ENCODE results near the gene AAR2. TPM values are rescaled to one million over a fixed set of nuclear protein-coding genes. Genes with fewer than 3 reads are reported as not detected.

The AAR2 gene
- total RNA-seq, 1 experiment from 2014 or later, result 26.1 TPM

DNA sequence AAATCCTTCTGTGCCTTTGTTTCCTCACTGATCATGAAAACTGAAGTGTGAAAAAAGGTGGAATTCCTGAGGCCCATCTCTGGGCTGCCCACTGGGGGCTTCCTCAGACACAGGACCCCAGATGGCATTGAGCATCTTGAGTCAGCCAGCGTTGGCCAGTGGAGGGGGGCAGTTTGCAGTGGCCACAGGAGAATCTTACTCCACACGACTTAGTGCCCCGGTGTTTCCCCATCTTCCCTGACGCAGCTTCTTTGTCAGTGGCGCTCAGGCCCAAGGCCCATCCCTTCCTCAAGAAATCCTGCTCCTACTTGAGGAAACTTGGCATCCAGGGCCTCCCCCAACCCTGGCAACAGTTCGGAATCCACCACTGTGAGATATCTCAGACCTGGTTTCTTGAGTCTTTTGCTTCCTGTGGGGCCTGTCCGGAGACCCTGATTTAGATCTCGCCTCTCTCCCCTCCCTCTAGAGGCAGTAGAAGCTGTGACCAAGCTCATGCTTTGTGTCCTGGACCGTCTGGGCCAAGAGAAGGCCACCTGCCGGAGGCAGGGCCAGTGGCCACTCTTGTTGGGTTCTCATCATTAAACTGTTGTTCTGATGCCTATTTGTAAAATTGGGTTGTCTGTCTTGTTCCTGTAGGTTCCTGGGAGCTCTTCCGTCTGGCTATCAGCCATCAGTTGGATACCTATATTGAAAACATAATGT is 49.6 kb downstream of the AAR2 start:
- peaks cover 12% of the 10 kb centered on the region for H3K27me3 ChIP-seq (ENCODE audit: control insufficient read depth, insufficient read depth, low read length)
- H3K36me3 ChIP-seq (ENCODE audit: control insufficient read depth, insufficient read depth, low read length), result no peaks in the 10 kb centered on the region
- CTCF ChIA-PET, result interaction anchor here (0.5 kb wide), 1 partner anchor 145 kb away, joined by 14 read pairs; no protein-coding TSS in a partner anchor
- no TSS peak for BruUV-seq (replicated peaks)
- H3K4me1 ChIP-seq (ENCODE audit: control insufficient read depth, insufficient read depth, low read length), result no peaks in the 10 kb centered on the region
- TF ChIP-seq TCF7L2 (IDR thresholded peaks at IDR 0.05; ENCODE audit: low read depth, low read length), result no peak
- no peak for TF ChIP-seq SIN3A (IDR thresholded peaks at IDR 0.05; ENCODE audit: borderline replicate concordance, insufficient read depth, low read depth, low read length)
- TF ChIP-seq, protein P1, sequence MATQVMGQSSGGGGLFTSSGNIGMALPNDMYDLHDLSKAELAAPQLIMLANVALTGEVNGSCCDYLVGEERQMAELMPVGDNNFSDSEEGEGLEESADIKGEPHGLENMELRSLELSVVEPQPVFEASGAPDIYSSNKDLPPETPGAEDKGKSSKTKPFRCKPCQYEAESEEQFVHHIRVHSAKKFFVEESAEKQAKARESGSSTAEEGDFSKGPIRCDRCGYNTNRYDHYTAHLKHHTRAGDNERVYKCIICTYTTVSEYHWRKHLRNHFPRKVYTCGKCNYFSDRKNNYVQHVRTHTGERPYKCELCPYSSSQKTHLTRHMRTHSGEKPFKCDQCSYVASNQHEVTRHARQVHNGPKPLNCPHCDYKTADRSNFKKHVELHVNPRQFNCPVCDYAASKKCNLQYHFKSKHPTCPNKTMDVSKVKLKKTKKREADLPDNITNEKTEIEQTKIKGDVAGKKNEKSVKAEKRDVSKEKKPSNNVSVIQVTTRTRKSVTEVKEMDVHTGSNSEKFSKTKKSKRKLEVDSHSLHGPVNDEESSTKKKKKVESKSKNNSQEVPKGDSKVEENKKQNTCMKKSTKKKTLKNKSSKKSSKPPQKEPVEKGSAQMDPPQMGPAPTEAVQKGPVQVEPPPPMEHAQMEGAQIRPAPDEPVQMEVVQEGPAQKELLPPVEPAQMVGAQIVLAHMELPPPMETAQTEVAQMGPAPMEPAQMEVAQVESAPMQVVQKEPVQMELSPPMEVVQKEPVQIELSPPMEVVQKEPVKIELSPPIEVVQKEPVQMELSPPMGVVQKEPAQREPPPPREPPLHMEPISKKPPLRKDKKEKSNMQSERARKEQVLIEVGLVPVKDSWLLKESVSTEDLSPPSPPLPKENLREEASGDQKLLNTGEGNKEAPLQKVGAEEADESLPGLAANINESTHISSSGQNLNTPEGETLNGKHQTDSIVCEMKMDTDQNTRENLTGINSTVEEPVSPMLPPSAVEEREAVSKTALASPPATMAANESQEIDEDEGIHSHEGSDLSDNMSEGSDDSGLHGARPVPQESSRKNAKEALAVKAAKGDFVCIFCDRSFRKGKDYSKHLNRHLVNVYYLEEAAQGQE (IDR thresholded peaks at IDR 0.05; ENCODE audit: insufficient read depth in 1 of 2, low read depth in 2 of 2, low read length in 1 of 2), result no peak
- TF ChIP-seq POLR2AphosphoS5 (IDR thresholded peaks at IDR 0.05; ENCODE audit: low read depth, low read length), result no peak
- TF ChIP-seq, protein P2, sequence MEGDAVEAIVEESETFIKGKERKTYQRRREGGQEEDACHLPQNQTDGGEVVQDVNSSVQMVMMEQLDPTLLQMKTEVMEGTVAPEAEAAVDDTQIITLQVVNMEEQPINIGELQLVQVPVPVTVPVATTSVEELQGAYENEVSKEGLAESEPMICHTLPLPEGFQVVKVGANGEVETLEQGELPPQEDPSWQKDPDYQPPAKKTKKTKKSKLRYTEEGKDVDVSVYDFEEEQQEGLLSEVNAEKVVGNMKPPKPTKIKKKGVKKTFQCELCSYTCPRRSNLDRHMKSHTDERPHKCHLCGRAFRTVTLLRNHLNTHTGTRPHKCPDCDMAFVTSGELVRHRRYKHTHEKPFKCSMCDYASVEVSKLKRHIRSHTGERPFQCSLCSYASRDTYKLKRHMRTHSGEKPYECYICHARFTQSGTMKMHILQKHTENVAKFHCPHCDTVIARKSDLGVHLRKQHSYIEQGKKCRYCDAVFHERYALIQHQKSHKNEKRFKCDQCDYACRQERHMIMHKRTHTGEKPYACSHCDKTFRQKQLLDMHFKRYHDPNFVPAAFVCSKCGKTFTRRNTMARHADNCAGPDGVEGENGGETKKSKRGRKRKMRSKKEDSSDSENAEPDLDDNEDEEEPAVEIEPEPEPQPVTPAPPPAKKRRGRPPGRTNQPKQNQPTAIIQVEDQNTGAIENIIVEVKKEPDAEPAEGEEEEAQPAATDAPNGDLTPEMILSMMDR (IDR thresholded peaks at IDR 0.05), result no peak
- DNase-seq (ENCODE audit: low read depth, low spot score), result no peak
- no peaks in the 10 kb centered on the region for H3K9me3 ChIP-seq (ENCODE audit: control insufficient read depth, insufficient read depth, low read depth, low read length)
- in situ Hi-C loops (cut with HindIII; ENCODE audit: low pct_unique_long_range_greater_than_20kb, low sequenced_read_pairs) (no loop called here), intact Hi-C loops (cut with micrococcal nuclease; ENCODE audit: unreplicated experiment) (no loop called here)
- no peak overlapping the region for H3K27ac ChIP-seq (ENCODE audit: low read length)
- ATAC-seq, result no peak
- H3K4me3 ChIP-seq (ENCODE audit: low read depth in 2 of 2, low read length in 2 of 2), result no peak overlapping the region
- POLR2A ChIA-PET, result no interaction called here

GRCh38 chr20:36297656-36298055 is 61.4 kb downstream of the AAR2 start:
- Histone ChIP-seq H3K4me3 (ENCODE audit: low read depth in 2 of 2, low read length in 2 of 2) (no peak overlapping the region), H3K27me3 (ENCODE audit: control insufficient read depth, insufficient read depth, low read length) (peaks cover 8% of the 10 kb centered on the region), H3K36me3 (ENCODE audit: control insufficient read depth, insufficient read depth, low read length) (no peaks in the 10 kb centered on the region), H3K4me1 (ENCODE audit: control insufficient read depth, insufficient read depth, low read length) (no peaks in the 10 kb centered on the region), H3K27ac (ENCODE audit: low read length) (no peak overlapping the region), H3K9me3 (ENCODE audit: control insufficient read depth, insufficient read depth, low read depth, low read length) (no peaks in the 10 kb centered on the region)
- intact Hi-C loops (cut with micrococcal nuclease; ENCODE audit: unreplicated experiment), result no loop called here
- ChIA-PET CTCF (no interaction called here), POLR2A (no interaction called here)
- in situ Hi-C loops (cut with HindIII; ENCODE audit: low pct_unique_long_range_greater_than_20kb, low sequenced_read_pairs), result no loop called here
- DNase-seq (ENCODE audit: low read depth, low spot score) (no peak), ATAC-seq (no peak)
- TF ChIP-seq SIN3A (IDR thresholded peaks at IDR 0.05; ENCODE audit: borderline replicate concordance, insufficient read depth, low read depth, low read length), result no peak
- no peak for TF ChIP-seq TCF7L2 (IDR thresholded peaks at IDR 0.05; ENCODE audit: low read depth, low read length)
- no peak for TF ChIP-seq POLR2AphosphoS5 (IDR thresholded peaks at IDR 0.05; ENCODE audit: low read depth, low read length)
- TF ChIP-seq, protein P2 (IDR thresholded peaks at IDR 0.05), result no peak
- TF ChIP-seq, protein P1 (IDR thresholded peaks at IDR 0.05; ENCODE audit: insufficient read depth in 1 of 2, low read depth in 2 of 2, low read length in 1 of 2), result no peak
- BruUV-seq (replicated peaks), result no TSS peak

Data from Panc1 (cell line).